ENCODE data around the gene SEMA4C.

SEMA4C gene, protein sequence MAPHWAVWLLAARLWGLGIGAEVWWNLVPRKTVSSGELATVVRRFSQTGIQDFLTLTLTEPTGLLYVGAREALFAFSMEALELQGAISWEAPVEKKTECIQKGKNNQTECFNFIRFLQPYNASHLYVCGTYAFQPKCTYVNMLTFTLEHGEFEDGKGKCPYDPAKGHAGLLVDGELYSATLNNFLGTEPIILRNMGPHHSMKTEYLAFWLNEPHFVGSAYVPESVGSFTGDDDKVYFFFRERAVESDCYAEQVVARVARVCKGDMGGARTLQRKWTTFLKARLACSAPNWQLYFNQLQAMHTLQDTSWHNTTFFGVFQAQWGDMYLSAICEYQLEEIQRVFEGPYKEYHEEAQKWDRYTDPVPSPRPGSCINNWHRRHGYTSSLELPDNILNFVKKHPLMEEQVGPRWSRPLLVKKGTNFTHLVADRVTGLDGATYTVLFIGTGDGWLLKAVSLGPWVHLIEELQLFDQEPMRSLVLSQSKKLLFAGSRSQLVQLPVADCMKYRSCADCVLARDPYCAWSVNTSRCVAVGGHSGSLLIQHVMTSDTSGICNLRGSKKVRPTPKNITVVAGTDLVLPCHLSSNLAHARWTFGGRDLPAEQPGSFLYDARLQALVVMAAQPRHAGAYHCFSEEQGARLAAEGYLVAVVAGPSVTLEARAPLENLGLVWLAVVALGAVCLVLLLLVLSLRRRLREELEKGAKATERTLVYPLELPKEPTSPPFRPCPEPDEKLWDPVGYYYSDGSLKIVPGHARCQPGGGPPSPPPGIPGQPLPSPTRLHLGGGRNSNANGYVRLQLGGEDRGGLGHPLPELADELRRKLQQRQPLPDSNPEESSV

DNA sequence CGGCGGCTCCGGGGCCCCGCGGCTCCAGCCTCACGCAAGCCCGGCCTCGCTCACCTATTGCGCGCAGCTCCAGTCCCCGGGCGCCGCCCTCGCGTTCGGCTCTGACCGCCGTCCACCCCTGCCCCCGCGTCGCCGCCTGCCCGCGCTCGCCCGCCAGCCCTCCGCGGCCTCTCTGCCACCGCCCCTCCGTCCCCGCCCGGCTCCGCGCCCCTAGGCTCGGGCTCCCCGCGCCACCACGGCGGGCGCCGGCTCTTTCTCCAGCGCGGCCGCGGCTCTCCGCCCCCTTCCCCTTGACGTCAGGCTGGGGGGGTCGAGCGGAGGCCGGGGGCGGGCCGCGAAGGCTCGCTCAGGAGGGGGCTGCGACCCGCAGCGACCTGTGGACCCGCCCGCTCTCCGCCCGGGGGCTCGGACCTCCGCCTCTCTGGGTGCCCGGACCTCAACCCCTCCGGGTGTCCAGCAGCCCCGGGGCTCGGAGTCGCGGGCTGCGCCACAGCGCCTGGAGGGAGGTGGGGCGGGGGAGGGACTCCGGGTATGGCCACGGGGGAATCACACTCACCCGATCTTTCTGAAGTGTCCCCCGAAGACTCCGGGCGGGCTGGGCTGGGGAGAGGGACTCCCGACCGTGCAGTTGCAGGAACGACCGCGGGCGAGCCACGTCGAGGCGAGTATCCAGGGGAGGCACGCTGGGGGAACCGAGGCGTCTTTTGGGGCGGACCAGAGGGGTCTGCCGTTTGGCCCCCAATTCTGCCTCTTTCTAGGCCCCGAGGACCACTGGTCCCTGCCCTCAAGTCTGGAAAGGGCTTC is at the start of gene SEMA4C:
SEMA4C (minus strand) TSS at position 259 of the 804 bp plus-strand sequence. CDS start 2,194 bp downstream, outside the sequence.
- no peak for DNase-seq (ENCODE audit: low spot score)

- no peak for DNase-seq (ENCODE audit: low spot score)
These were observed 49.1 kb upstream of the SEMA4C start for GRCh38 chr2:96918754-96919550.

GRCh38 chr2:96918092-96918753 is 48.3 kb upstream of the SEMA4C start:
- DNase-seq (ENCODE audit: low spot score): no peak

- no peak for DNase-seq (ENCODE audit: low spot score)
These were observed 47.0 kb upstream of the SEMA4C start for GRCh38 chr2:96916646-96917543.

- DNase-seq (ENCODE audit: low spot score): no peak
These were observed 46.3 kb upstream of the SEMA4C start for GRCh38 chr2:96916156-96916630.

DNA sequence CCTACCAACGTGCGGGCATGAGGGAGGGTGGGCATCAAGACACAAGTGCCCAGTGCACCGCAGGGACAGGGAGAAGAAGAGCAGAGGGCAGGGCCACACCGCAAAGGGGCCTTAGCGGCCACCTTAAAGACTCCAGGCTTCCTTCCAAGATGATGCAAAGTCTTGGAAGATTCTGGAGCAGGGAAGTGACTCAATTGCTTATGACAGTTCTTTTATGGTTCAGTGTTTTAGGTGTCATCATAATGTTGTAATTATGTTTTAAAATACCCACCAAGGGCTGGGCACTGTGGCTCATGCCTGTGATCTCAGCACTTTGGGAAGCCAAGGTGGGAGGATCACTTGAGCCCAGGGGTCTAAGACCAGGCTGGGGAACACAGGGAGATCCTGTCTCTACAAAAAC is 44.5 kb upstream of the SEMA4C start:
- no peak for DNase-seq (ENCODE audit: low spot score)

GRCh38 chr2:96913398-96914202 is 43.7 kb upstream of the SEMA4C start:
- DNase-seq (ENCODE audit: low spot score): no peak

DNA sequence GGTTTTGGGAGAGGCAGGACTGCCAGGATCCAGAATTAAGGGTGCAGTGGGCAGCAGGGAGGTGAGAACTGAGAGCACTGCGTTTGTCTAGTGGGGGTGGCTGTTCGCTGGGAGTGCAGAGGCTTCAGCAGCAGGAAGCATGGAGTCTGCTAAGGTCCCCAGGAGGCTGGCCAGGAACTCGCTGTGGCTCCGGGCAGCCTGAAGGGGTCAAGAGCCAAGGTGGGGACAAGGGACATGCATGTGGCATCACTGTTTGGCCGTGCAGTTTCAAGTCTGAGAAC is 43.2 kb upstream of the SEMA4C start:
- no peak for DNase-seq (ENCODE audit: low spot score)

DNA sequence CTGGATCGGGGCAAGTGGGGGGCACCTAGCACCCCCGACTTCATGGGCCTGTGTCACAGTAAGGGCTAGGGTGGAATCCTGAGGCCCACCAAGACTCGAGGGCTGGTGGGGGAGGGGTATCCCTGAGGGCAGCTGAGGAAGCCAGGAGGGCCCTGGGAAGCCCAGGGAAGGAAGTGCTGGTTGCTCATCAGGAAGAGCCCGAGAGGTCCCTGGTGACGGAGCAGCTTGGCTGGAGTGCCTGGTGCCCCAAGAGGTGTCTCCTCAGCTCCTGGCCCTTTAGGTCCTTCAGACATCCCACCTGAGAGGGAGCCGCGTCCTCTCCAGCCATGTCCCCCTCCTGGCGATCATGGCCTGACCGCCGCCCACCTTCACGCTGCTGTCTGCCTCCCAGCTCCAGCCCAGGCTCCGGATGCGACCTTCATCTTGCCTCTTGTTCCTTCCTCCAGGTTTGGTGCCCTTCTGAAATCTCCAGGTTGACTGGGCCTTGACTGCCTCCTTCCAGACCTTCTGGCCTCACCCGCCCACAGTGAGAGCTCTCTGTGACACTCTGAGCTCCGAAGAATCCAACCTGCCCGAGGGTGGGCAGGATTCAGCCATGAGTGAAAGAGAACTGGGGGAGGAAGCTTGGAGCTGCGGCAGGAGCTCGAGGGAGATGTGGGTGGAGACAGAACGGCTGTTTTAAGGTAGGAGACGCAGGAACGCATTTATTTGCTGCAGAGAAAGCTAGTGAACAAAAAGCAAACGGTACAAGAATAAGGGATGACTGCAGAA is 42.7 kb upstream of the SEMA4C start:
- DNase-seq (ENCODE audit: low spot score): no peak

- DNase-seq (ENCODE audit: low spot score): no peak
These were observed 39.7 kb upstream of the SEMA4C start for GRCh38 chr2:96909611-96910021.

GRCh38 chr2:96907115-96908041 is 37.5 kb upstream of the SEMA4C start:
- no peak for DNase-seq (ENCODE audit: low spot score)

DNA sequence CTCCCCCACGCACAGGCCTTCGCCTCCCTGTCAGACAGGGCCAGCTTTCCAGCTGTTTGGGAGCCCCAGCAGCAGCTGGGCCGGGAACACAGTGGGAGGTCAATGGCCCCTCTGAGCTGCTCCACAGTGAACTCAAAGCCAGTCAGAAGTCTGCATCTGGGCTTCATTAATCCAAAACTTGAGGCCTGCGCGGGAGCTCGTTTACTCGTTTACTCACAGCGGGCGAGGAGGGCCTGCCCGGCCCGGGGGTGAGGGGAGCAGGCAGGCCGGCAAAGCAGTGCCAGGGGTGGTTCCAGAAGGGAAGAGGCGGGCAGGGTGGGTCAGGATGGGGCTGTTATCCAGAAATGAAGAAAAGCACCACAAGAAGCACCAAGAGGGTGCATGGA is 36.8 kb upstream of the SEMA4C start:
- no peak for DNase-seq (ENCODE audit: low spot score)

DNA sequence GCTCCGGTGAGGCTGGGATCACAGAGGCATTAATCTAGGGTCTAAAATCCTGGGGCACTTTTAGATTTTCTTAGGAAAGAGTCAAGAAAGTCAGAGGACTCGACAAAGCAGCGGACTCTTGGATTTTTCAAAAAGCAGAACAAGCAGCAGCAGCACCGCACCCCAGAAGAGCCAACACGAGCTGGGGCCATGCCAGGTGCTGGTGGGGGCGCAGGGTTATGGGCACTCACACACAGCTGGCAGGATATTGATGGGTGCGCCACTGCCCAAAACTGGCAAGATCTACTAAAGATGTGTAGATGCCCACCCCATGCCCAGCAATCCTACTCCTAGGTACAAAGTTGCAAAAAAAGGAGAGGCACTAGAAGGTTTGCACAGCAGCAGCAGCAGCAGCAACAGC is 33.9 kb upstream of the SEMA4C start:
- DNase-seq (ENCODE audit: low spot score): no peak

DNA sequence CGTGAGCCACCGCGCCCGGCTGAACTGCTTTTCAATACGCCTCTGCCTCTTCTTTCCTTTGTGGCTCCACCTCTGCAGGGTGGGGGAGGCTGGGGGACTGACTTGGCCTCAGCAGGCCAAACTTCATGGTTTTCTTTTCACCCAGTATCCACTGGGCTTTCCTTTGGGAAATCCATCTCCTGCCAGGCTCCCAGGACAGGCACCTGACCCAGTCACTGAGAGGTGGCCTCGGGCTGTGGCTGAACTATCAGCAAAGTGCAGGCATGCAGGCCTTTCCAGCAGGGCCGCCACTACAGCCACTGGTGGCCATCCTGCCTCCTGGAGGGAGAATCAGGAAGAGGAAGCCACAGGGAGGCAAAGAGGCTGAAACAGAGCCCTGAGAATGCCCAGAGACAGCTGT is 33.4 kb upstream of the SEMA4C start:
- DNase-seq (ENCODE audit: low spot score): no peak

DNA sequence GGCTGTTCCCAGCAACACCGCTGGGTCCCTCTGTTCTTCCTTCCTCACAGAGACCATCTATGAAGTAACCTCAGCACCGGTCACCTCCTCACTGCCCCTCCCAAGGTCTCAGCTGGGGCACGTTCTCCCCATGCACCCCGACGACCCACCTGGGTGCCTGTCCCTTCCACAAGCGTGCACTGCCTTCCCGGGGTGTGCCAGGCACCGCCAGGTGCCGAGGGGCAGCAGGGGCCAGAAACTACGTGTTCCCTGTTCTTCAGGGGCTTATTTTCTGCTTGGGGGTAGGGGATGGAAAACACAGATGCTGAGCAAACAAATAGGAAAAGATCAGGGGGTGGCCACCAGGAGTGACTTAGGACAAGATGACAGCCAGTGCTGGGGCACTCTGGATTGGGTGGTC is 30.4 kb upstream of the SEMA4C start:
- DNase-seq (ENCODE audit: low spot score): no peak

- DNase-seq (ENCODE audit: low spot score): no peak
These were observed 29.5 kb upstream of the SEMA4C start for GRCh38 chr2:96899413-96899741.

DNA sequence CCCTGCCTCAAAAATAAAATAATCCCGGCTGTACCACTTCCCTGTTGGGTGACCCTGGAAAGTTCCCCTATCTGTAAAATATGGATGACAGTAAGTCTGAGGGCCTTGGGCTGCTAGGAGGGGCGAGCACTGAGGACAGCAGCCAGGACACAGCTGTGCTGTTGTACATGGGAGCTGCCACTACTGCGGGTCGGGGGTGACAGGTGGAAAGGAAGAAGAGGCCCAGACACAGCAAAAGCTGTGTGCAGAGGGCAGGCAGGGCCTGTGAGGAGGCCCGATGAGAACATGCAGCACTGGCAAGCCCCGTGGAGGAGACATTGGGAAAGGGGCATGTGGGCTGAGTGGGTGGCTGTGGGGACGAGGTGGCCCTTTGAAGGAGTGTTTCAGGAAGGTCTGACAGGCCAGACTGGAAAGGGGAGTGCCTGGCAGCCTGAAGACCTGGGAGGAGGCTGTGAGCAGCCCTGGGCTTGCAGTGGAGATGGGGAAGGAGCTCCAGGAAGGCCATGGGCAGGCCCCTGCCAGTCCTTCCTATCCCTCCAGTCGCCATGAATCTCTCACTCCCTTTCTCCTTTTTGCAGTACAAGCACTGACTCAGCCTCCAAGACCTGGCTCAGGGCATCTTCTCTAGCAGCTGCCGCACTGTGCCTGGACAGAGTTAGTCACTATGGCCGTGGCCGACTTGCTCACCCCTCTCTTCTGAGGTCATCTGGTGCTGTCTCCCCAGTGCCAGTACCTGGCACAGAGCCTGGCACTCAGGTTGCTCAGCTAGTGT is 28.9 kb upstream of the SEMA4C start:
- DNase-seq (ENCODE audit: low spot score): no peak

Data from COLO829 (cell line).